C4-2B (cell line): ENCODE data around the gene DUSP12.

Experiments
- ZFX ChIP-seq: fragments of 450-650 bp; IDR thresholded peaks from 2 replicates; pipeline ENCODE4 v1.6.1; 2017
- TF ChIP-seq, protein P1 (sequence below): fragments of 450-650 bp; conservative IDR thresholded peaks from 2 replicates; pipeline ENCODE4 v1.5.1; 2017; ENCODE audit warnings: mild to moderate bottlenecking

DNA sequence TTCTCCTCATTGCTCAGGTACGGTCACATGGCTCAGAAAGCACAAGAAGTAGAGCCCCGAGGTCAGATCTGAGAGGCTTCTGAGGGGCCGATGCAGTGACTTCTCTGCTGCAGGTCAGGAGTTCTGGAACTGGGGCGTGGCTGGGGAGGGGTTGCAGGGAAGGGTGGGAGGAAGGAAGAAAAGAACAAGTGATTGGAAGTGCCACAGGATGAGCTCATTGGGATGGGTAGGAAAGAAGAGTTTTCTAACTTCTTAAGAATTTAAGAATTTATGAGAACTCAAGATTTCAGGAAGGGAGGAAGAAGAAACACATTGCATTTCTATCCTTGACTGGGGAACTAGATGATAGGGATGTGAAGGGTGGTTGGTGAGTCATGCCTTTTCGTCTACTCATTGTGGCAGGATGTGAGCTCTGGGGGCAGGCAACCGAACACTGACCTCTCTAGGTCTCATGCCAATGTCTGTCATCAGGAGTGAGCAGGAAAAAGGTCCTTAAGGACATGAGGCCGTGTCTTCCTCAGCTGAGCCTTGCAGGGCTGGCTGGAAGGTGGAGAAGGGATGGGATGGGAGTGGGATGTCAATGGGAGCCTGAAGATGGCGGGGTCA, 27.7 kb upstream of the DUSP12 start:
- TF ChIP-seq, protein P1, sequence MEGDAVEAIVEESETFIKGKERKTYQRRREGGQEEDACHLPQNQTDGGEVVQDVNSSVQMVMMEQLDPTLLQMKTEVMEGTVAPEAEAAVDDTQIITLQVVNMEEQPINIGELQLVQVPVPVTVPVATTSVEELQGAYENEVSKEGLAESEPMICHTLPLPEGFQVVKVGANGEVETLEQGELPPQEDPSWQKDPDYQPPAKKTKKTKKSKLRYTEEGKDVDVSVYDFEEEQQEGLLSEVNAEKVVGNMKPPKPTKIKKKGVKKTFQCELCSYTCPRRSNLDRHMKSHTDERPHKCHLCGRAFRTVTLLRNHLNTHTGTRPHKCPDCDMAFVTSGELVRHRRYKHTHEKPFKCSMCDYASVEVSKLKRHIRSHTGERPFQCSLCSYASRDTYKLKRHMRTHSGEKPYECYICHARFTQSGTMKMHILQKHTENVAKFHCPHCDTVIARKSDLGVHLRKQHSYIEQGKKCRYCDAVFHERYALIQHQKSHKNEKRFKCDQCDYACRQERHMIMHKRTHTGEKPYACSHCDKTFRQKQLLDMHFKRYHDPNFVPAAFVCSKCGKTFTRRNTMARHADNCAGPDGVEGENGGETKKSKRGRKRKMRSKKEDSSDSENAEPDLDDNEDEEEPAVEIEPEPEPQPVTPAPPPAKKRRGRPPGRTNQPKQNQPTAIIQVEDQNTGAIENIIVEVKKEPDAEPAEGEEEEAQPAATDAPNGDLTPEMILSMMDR: no peak
- no peak for TF ChIP-seq ZFX
